NCI-H1092 treated with DMSO at 0.1 percent for 48 hours (cell line): ENCODE data around the gene ACTN4.

ENCODE experiments used
- DNase-seq: peaks from one replicate; lab custom pipeline; 2025; lab: John Stamatoyannopoulos, UW

ACTN4 gene

GRCh38 chr19:38635483-38636399, 11.7 kb upstream of the ACTN4 start:
- no peak for DNase-seq

- no peak for DNase-seq
These were observed 9.0 kb upstream of the ACTN4 start for GRCh38 chr19:38638461-38638860.

DNA sequence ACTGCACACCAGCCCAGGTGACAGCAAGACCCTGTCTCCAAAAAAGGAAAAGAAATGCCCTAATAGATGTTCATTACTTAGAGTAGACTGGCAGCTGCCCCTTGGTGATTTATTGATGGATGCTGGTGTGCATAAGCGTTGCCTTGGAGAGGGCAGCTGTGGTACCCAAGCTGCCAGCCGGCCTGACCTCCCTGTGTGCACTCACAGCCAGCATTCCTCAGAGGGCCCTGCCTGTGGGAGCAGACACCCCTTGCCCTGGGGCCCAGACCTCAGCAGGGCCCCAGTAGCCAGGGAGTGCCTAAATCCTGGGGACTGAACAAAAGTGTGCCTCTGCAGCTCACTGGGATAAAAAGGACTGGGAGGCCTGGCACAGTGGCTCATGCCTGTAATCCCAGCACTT, 7.8 kb upstream of the ACTN4 start:
- no peak for DNase-seq

GRCh38 chr19:38640368-38640767, 7.1 kb upstream of the ACTN4 start:
- DNase-seq, result no peak

- no peak for DNase-seq
These were observed 5.3 kb upstream of the ACTN4 start for GRCh38 chr19:38642176-38642575.

- DNase-seq, result no peak
These were observed 2.7 kb upstream of the ACTN4 start for GRCh38 chr19:38644719-38645118.

DNA sequence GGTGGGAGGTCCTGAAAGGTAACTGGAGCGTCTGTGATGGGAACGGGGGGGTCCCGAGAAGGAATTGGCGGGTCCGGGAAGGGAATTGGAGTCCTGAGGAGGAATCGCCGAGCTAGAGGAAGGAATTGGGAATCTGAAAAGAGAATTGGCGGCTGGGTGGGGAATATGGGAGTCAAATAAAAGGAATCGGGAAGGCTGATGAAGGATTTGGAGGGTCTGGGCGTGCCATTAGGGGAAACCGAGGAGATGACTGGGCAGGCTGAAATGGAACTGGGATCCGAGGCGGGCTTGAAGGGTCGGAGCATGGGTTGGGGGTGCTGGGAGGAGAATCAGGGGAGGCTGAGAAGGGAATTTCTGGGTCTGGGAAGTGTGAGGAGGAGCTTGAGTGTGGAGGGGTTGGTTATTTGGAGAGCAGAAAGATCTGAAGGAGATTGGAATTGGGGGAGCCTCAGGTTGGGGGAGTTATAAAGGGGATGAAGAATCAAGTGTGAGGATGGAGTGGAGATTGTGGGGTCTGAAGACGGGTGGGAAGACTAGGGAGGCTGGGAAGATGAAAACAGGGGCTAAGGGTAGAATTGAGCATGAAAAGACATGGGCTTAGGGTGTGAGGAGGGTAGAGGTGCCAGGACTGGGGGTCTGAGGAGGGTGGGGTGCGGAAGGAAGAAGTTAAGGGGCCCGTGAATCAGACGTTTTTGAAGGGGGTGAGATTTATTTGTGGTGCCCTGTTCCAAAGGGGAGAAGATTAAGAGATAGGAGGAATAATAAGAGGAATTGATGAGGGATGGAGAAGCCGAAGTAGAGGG, 718 bp downstream of the ACTN4 start:
- DNase-seq, result no peak

DNA sequence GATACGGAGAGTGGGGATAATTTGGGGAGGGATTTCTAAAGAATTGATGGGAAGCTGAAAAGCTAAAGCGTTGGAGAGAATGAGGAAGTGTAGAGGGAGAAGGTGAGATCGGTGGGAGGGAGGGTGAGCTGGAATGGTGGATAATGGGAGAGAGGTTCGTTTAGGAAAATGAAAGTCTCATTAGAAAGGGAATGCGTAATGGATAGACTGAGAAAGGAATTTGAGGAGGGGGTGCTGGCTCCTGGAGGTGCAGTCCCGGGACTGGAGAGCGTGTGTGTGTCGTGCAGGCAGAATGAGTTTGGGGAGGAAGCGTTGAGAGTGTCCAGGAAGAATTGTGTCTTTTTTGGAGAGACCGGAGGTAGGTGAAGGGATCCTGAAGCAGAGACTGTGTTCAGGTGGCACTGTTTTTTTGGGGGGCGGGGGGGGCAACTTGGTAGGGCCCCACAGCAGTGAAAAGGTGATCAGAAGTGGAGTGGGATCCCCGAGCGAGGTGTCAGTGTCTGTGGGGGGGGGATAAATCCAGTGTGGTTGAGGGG, 1.4 kb downstream of the ACTN4 start:
- DNase-seq, result no peak

DNA sequence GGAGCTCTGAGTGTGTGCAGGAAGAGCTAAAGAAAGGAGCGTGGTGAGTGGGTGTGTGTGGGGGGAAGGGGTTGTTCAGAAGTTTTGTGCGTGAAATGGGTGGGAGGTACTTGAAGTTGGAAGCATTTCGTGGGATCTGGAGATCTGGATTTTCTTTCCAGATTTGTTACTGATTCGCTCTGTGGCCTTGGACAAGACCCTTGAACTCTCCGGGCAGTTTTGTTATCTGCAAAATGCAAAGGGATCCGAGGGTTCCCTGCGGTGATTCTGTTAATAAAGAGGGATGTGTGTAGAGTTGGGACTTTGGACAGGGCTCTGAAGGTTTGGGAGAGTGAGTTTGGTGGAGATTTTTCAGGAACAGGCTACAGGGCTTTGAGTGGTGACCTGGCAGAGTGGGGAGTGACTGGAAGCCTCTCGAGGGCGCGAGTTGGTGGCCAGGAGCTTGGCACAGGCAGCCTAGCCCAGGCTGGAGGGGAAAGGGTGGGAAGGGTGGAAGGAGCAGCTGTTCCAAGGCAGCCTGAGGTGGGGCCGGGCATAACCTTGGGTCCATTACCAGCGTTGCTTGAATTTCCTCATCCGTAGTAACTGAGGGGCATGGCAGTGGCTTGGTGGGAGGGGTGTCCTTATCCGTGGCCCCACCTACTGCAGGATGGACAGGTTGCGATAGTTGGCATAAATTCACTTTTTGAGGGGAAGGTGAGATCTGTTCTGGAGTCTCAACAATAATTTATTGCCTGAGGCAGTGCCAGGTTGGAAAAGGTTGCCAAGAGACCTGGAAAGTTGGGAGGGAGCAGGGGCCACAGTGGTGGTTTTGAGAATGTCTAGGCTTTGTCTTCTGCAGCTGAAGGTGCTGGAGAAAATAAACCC, 2.1 kb downstream of the ACTN4 start:
- no peak for DNase-seq

GRCh38 chr19:38650172-38650775, 2.8 kb downstream of the ACTN4 start:
- DNase-seq, result no peak

GRCh38 chr19:38650911-38651584, 3.6 kb downstream of the ACTN4 start:
- no peak for DNase-seq

GRCh38 chr19:38653028-38653571, 5.7 kb downstream of the ACTN4 start:
- peak; percentile 64 for DNase-seq

DNA sequence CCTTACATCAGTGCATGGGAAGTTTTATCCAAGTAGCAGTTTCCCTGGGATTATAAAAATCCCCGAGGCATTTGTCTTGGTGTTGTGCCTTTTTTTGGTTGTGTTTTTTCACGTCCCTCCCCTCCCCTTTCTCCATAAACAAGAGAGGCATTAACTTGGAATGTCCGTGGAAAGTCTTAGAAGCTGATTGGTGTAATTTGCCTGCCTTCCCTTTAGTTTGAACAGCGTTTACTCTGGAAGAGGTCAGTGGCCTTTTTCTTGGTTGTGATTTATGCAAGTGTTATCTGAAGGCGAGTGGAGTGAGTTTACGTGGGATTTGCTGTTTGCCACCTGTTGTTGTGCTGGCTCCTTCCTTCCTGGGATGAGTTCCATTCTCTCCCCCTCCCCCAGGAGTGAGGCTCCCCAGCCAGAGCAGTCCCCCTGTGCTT, 7.2 kb downstream of the ACTN4 start:
- no peak for DNase-seq

- no peak for DNase-seq
These were observed 7.8 kb downstream of the ACTN4 start for GRCh38 chr19:38655148-38655824.

GRCh38 chr19:38656171-38656981, 8.9 kb downstream of the ACTN4 start:
- no peak for DNase-seq

GRCh38 chr19:38657633-38658222, 10.3 kb downstream of the ACTN4 start:
- no peak for DNase-seq

GRCh38 chr19:38658462-38659306, 11.2 kb downstream of the ACTN4 start:
- DNase-seq, result peak; percentile 80

DNA sequence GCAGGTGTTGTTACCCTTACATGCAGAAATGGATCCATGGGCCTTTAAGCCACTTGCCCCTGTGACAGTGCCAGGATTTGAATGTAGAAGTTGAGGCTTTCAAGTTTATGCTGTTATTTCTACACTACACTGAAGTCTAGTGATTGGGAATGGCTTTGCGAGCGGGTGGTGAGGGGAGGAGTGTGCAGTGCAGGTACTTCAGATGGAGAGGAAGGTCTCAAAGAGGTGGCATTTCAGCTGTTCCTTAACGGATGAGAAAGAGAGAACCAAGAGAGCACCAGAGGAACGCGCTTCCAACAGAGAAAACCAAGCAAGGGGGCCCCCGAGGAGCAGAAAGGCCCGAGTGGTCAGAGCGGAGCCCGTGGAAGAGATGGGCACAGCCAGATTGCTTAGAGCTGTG, 13.3 kb downstream of the ACTN4 start:
- no peak for DNase-seq
